ENCODE measurements around the gene CCDC175. TPM values are rescaled to one million over a fixed set of nuclear protein-coding genes. Genes with fewer than 3 reads are reported as not detected.

Gene CCDC175
- polyA plus RNA-seq, 1 donor: 1.5 TPM

DNA sequence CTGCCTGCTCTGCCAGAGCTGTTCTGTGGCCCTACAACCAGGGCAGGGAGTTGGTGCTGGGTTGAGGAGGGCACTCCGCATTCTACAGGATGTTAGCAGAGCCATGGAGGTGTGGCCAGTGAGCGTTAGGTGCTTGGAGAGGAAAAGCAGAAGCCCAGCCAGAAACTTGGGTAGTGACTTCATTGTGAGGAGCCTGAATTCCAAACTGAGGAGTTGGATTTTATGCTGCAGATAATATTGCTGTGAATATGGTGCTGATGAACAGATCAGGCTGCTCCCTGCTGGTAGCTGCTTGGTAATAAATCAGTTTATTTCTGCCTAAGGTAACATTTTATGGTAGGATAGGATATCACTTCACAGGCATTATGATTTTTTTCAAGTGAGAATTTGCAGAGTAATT lies 7.1 kb upstream of the CCDC175 start:
- no peaks in the 10 kb centered on the region for H3K27me3 ChIP-seq (ENCODE audit: control insufficient read depth, insufficient read depth, low read length)
- no peak for DNase-seq
- H3K4me3 ChIP-seq (ENCODE audit: low read length): no peak overlapping the region
- no peaks in the 10 kb centered on the region for H3K9me3 ChIP-seq (ENCODE audit: control insufficient read depth, low read depth, low read length)
- no peaks in the 10 kb centered on the region for H3K36me3 ChIP-seq (ENCODE audit: control insufficient read depth, insufficient read depth, low read length)
- no peak overlapping the region for H3K27ac ChIP-seq (ENCODE audit: low read length)
- peaks cover 12% of the 10 kb centered on the region for H3K4me1 ChIP-seq (ENCODE audit: control insufficient read depth, insufficient read depth, low read length)
- WGBS (ENCODE audit: insufficient coverage, low lambda C conversion rate): no CpG with 5 or more reads among the region's 2 CpGs

- 90% methylated on average over 4 of the region's 23 CpGs for WGBS (ENCODE audit: insufficient coverage, low lambda C conversion rate)
- Histone ChIP-seq H3K27me3 (ENCODE audit: control insufficient read depth, insufficient read depth, low read length) (no peaks in the 10 kb centered on the region), H3K4me1 (ENCODE audit: control insufficient read depth, insufficient read depth, low read length) (peaks cover 11% of the 10 kb centered on the region), H3K36me3 (ENCODE audit: control insufficient read depth, insufficient read depth, low read length) (no peaks in the 10 kb centered on the region), H3K9me3 (ENCODE audit: control insufficient read depth, low read depth, low read length) (no peaks in the 10 kb centered on the region), H3K4me3 (ENCODE audit: low read length) (no peak overlapping the region), H3K27ac (ENCODE audit: low read length) (no peak overlapping the region)
- no peak for DNase-seq
These were observed 6.4 kb upstream of the CCDC175 start for GRCh38 chr14:59582845-59583509.

GRCh38 chr14:59582161-59582560 lies 5.5 kb upstream of the CCDC175 start:
- Histone ChIP-seq H3K4me1 (ENCODE audit: control insufficient read depth, insufficient read depth, low read length) (peaks cover 8% of the 10 kb centered on the region), H3K27ac (ENCODE audit: low read length) (no peak overlapping the region), H3K36me3 (ENCODE audit: control insufficient read depth, insufficient read depth, low read length) (no peaks in the 10 kb centered on the region), H3K9me3 (ENCODE audit: control insufficient read depth, low read depth, low read length) (no peaks in the 10 kb centered on the region), H3K27me3 (ENCODE audit: control insufficient read depth, insufficient read depth, low read length) (no peaks in the 10 kb centered on the region), H3K4me3 (ENCODE audit: low read length) (no peak overlapping the region)
- no CpG with 5 or more reads among the region's 3 CpGs for WGBS (ENCODE audit: insufficient coverage, low lambda C conversion rate)
- no peak for DNase-seq

DNA sequence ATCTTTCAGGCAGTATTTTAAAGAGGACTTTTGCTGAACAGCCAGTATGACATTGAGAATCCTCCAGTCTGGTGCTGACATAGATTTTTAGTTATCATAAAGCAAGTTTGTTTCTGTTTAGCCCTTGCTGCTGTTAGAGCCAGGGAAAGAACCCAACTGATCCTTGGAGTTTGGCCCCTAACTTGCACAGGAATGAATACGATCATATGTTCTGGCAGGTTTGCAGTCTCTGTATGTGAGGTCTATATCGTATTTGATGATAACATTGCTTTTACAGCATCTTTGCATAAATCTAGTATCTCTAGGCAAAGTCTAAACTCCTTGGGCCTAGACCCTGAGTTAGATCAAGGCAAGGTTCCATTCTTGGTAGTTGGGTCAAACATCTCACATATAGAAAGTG lies 4.3 kb upstream of the CCDC175 start:
- Histone ChIP-seq H3K36me3 (ENCODE audit: control insufficient read depth, insufficient read depth, low read length) (no peaks in the 10 kb centered on the region), H3K27ac (ENCODE audit: low read length) (peak overlapping the region; percentile 50), H3K4me1 (ENCODE audit: control insufficient read depth, insufficient read depth, low read length) (peaks cover 8% of the 10 kb centered on the region), H3K27me3 (ENCODE audit: control insufficient read depth, insufficient read depth, low read length) (no peaks in the 10 kb centered on the region), H3K9me3 (ENCODE audit: control insufficient read depth, low read depth, low read length) (no peaks in the 10 kb centered on the region), H3K4me3 (ENCODE audit: low read length) (no peak overlapping the region)
- WGBS (ENCODE audit: insufficient coverage, low lambda C conversion rate): no CpG with 5 or more reads among the region's 2 CpGs
- DNase-seq: peak; percentile 67 to 73

DNA sequence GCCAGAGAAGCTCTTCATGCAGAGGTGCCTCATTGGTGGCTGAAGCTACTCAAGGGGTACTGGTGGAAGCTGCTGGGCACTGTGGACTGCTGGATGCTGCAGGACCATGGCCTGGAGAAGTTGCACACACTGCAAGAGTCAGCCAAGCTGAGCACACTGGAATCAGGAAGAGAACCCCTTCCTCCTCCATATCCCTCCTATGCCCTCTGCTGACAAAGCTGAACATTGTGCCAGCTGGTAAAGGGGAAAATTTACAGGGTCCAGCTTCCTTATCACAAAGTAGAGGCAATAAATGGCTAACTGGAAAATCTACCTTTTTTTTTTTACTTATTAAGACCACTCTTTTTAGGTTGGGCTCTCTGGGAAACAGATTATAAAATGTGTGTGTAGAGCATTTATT lies 6.5 kb downstream of the CCDC175 start:
- H3K4me1 ChIP-seq (ENCODE audit: control insufficient read depth, insufficient read depth, low read length): peaks cover 23% of the 10 kb centered on the region
- peak; percentile 33 to 49 for DNase-seq
- H3K9me3 ChIP-seq (ENCODE audit: control insufficient read depth, low read depth, low read length): no peaks in the 10 kb centered on the region
- H3K4me3 ChIP-seq (ENCODE audit: low read length): no peak overlapping the region
- no peaks in the 10 kb centered on the region for H3K36me3 ChIP-seq (ENCODE audit: control insufficient read depth, insufficient read depth, low read length)
- H3K27ac ChIP-seq (ENCODE audit: low read length): no peak overlapping the region
- H3K27me3 ChIP-seq (ENCODE audit: control insufficient read depth, insufficient read depth, low read length): no peaks in the 10 kb centered on the region

DNA sequence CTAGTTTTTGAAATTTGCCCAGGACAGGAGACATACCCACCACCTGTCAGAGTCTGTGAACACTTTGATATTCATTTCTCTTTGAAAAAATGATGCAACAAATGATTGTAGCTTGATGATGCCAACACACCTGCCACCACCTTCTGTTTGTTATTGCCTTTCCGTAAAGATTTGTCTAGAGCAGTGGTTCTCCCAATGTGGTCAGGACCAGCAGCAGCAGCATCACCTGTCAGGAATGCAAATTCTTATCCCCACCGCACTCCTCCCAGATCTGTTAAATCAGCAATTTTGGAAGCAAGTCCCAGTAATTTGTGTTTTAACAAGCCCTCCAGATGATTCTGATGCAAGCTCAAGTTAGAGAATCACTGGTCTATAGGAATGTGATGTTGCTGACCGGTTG lies 9.9 kb downstream of the CCDC175 start:
- peaks cover 24% of the 10 kb centered on the region for H3K4me1 ChIP-seq (ENCODE audit: control insufficient read depth, insufficient read depth, low read length)
- no peak overlapping the region for H3K4me3 ChIP-seq (ENCODE audit: low read length)
- no peaks in the 10 kb centered on the region for H3K9me3 ChIP-seq (ENCODE audit: control insufficient read depth, low read depth, low read length)
- no peak for DNase-seq
- WGBS (ENCODE audit: insufficient coverage, low lambda C conversion rate): no CpG with 5 or more reads among the region's 3 CpGs
- H3K27ac ChIP-seq (ENCODE audit: low read length): peak overlapping the region; percentile 85
- H3K27me3 ChIP-seq (ENCODE audit: control insufficient read depth, insufficient read depth, low read length): no peaks in the 10 kb centered on the region
- H3K36me3 ChIP-seq (ENCODE audit: control insufficient read depth, insufficient read depth, low read length): no peaks in the 10 kb centered on the region

DNA sequence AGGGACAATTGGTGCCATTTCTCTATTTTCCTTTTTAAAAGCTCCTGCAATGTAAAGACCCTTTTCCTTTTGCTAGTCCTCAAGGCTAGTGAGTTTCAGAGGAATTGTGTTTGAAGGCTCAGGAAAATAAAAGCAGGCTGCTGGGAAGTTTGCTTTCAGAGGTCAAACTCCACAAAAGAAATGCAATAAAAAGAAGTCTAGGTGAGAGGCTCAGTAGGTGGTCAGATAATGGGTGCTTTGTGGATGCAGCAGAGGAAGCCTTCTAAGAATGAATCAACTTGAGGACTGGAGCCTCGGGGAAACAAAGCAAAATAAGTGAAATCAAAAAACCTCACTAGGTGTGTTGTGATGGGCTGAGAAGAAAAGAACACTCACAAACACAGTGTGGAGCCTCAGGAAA lies 10.3 kb downstream of the CCDC175 start:
- Histone ChIP-seq H3K4me3 (ENCODE audit: low read length) (no peak overlapping the region), H3K9me3 (ENCODE audit: control insufficient read depth, low read depth, low read length) (no peaks in the 10 kb centered on the region), H3K4me1 (ENCODE audit: control insufficient read depth, insufficient read depth, low read length) (peaks cover 24% of the 10 kb centered on the region), H3K27me3 (ENCODE audit: control insufficient read depth, insufficient read depth, low read length) (no peaks in the 10 kb centered on the region), H3K27ac (ENCODE audit: low read length) (peak overlapping the region; percentile 85), H3K36me3 (ENCODE audit: control insufficient read depth, insufficient read depth, low read length) (no peaks in the 10 kb centered on the region)
- 13% methylated on average over 1 of the region's 1 CpG for WGBS (ENCODE audit: insufficient coverage, low lambda C conversion rate)
- peak; percentile 54 to 80 for DNase-seq

- H3K36me3 ChIP-seq (ENCODE audit: control insufficient read depth, insufficient read depth, low read length): peaks cover 5% of the 10 kb centered on the region
- H3K9me3 ChIP-seq (ENCODE audit: control insufficient read depth, low read depth, low read length): no peaks in the 10 kb centered on the region
- peaks cover 24% of the 10 kb centered on the region for H3K4me1 ChIP-seq (ENCODE audit: control insufficient read depth, insufficient read depth, low read length)
- H3K4me3 ChIP-seq (ENCODE audit: low read length): no peak overlapping the region
- no CpG with 5 or more reads among the region's 1 CpG for WGBS (ENCODE audit: insufficient coverage, low lambda C conversion rate)
- H3K27me3 ChIP-seq (ENCODE audit: control insufficient read depth, insufficient read depth, low read length): no peaks in the 10 kb centered on the region
- DNase-seq: peak in 1 of 2 donors; percentile 53
- H3K27ac ChIP-seq (ENCODE audit: low read length): peak overlapping the region; percentile 85
These were observed 11.5 kb downstream of the CCDC175 start for GRCh38 chr14:59565087-59565486.

GRCh38 chr14:59564366-59564765 lies 12.2 kb downstream of the CCDC175 start:
- Histone ChIP-seq H3K36me3 (ENCODE audit: control insufficient read depth, insufficient read depth, low read length) (peaks cover 5% of the 10 kb centered on the region), H3K27ac (ENCODE audit: low read length) (peak overlapping the region; percentile 85), H3K4me3 (ENCODE audit: low read length) (peak overlapping the region; percentile 16), H3K27me3 (ENCODE audit: control insufficient read depth, insufficient read depth, low read length) (no peaks in the 10 kb centered on the region), H3K4me1 (ENCODE audit: control insufficient read depth, insufficient read depth, low read length) (peaks cover 24% of the 10 kb centered on the region), H3K9me3 (ENCODE audit: control insufficient read depth, low read depth, low read length) (no peaks in the 10 kb centered on the region)
- no CpG with 5 or more reads among the region's 2 CpGs for WGBS (ENCODE audit: insufficient coverage, low lambda C conversion rate)
- peak in 1 of 2 donors; percentile 19 for DNase-seq

DNA sequence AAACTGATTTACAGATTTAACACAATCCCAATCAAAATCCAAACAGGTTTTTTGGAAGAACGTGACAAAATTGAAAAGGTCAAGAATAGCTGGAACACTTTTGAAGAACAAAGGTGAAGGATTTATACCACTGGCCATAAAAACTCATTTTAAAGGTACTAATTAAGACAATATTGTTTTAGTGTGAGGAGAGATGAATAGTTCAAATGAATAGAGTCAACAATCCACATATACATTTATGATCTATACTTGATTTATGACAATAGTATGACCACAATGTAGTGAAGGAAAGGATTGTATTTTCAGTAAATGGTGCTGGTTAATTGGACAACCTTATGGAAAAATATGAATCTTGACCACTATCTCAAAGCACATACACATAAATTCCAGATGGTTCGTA lies 29.3 kb downstream of the CCDC175 start:
- no peaks in the 10 kb centered on the region for H3K4me1 ChIP-seq (ENCODE audit: control insufficient read depth, insufficient read depth, low read length)
- WGBS (ENCODE audit: insufficient coverage, low lambda C conversion rate): 29% methylated on average over 2 of the region's 2 CpGs
- no peak overlapping the region for H3K4me3 ChIP-seq (ENCODE audit: low read length)
- H3K27me3 ChIP-seq (ENCODE audit: control insufficient read depth, insufficient read depth, low read length): no peaks in the 10 kb centered on the region
- H3K27ac ChIP-seq (ENCODE audit: low read length): no peak overlapping the region
- DNase-seq: no peak
- H3K36me3 ChIP-seq (ENCODE audit: control insufficient read depth, insufficient read depth, low read length): peaks cover 4% of the 10 kb centered on the region
- H3K9me3 ChIP-seq (ENCODE audit: control insufficient read depth, low read depth, low read length): peaks cover 2% of the 10 kb centered on the region

- H3K27me3 ChIP-seq (ENCODE audit: control insufficient read depth, insufficient read depth, low read length): no peaks in the 10 kb centered on the region
- no peaks in the 10 kb centered on the region for H3K9me3 ChIP-seq (ENCODE audit: control insufficient read depth, low read depth, low read length)
- H3K4me1 ChIP-seq (ENCODE audit: control insufficient read depth, insufficient read depth, low read length): no peaks in the 10 kb centered on the region
- WGBS (ENCODE audit: insufficient coverage, low lambda C conversion rate): 20% methylated on average over 1 of the region's 7 CpGs
- DNase-seq: no peak
- H3K36me3 ChIP-seq (ENCODE audit: control insufficient read depth, insufficient read depth, low read length): no peaks in the 10 kb centered on the region
- no peak overlapping the region for H3K4me3 ChIP-seq (ENCODE audit: low read length)
- no peak overlapping the region for H3K27ac ChIP-seq (ENCODE audit: low read length)
These were observed 32.7 kb downstream of the CCDC175 start for GRCh38 chr14:59543873-59544272.

Data from large intestine (tissue), 3 donors.